Panc1 (cell line): ENCODE measurements around the gene HMX1.

Experiments used
- POLR2AphosphoS5 ChIP-seq: IDR thresholded peaks from 2 replicates; pipeline ENCODE4 v1.6.1; 2012; ENCODE audit warnings: mild to moderate bottlenecking, low read depth, low read length, moderate library complexity
- TCF7L2 ChIP-seq: IDR thresholded peaks from 2 replicates; pipeline ENCODE4 v1.6.1; 2011; ENCODE audit warnings: mild to moderate bottlenecking, low read depth, low read length, inconsistent platforms
- TF ChIP-seq, protein P1 (sequence below): fragments of 450-650 bp; IDR thresholded peaks from 2 replicates; pipeline ENCODE4 v1.5.1; 2017; ENCODE audit warnings: mild to moderate bottlenecking

GRCh38 chr4:8819019-8819418 lies 52.6 kb downstream of the HMX1 start:
- TF ChIP-seq TCF7L2 (no peak), POLR2AphosphoS5 (no peak)
- TF ChIP-seq, protein P1, sequence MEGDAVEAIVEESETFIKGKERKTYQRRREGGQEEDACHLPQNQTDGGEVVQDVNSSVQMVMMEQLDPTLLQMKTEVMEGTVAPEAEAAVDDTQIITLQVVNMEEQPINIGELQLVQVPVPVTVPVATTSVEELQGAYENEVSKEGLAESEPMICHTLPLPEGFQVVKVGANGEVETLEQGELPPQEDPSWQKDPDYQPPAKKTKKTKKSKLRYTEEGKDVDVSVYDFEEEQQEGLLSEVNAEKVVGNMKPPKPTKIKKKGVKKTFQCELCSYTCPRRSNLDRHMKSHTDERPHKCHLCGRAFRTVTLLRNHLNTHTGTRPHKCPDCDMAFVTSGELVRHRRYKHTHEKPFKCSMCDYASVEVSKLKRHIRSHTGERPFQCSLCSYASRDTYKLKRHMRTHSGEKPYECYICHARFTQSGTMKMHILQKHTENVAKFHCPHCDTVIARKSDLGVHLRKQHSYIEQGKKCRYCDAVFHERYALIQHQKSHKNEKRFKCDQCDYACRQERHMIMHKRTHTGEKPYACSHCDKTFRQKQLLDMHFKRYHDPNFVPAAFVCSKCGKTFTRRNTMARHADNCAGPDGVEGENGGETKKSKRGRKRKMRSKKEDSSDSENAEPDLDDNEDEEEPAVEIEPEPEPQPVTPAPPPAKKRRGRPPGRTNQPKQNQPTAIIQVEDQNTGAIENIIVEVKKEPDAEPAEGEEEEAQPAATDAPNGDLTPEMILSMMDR, result no peak
